HG02763 (cell line): ENCODE data around the gene CLN6.
"Not testable (repeated sequence)": the region's sequence is repeated elsewhere in the genome, so short reads cannot be mapped to it uniquely, and the experiment has no call there.

ENCODE experiments used
- ATAC-seq: cut with Tn5 transposase; IDR thresholded peaks from one replicate; pipeline ENCODE4 v1.9.1; 2021; ENCODE audit warnings: mild to moderate bottlenecking, moderate library complexity; ENCODE audit not compliant: unreplicated experiment

Gene CLN6

DNA sequence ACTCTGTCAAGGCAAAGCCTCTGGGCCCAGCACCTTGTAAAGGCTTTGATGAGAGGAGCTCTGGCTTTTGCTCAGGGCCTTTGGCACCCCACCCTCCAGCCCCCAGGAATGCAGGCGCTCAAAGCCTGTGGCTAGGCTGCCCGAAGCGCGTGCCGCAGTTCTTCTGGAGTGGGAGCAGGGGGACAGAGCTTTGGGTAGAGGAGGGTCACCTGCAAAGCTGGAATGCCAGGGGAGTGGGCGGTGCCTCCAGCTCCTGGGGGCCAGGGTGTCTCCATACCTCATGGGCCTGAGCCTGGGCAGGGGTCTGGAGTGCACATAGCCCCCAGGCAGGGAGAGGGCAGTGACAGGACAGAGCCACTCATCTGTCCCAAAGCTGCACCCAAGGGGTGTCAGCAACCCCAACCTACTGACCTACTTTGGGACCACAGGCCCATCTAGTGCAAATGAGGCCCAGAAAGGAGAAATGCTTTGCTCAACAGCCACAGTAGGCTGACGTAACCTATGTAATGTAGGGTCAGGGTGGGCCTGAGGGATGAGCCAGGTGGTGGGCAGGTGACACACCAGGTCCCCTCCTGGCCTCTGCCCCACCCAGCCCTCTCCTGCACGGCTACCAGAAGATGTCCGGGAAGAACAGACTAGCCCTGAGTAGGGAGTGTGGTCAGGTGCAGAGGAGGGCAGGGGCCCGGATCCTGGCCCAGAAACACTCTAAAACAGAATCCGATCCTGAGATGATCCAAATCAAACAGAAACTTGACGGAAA lies 22.2 kb downstream of the CLN6 start:
- ATAC-seq, result no peak

- no peak for ATAC-seq
Measured at GRCh38 chr15:68206711-68207151, 22.8 kb downstream of the CLN6 start.

GRCh38 chr15:68205954-68206539 lies 23.5 kb downstream of the CLN6 start:
- no peak for ATAC-seq

DNA sequence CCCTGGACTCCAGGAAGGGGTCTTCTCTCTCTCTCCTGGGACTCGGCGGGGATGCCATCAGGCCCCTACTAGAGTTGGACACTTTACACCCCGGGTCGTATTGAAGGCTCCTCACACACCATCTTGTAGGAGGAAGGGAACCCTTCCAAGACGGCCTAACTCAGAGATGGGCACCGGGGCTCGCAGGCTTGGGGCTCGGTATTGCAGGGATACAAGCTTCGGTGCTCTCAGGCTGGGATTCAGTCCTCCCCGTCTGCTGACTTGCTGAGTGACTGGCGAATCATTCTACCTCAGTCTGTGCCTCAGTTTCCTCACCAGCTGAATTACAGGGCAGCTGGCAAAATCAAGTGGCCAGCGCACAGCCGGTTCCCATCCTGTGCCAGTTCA lies 24.0 kb downstream of the CLN6 start:
- ATAC-seq, result no peak

GRCh38 chr15:68204776-68205557 lies 24.6 kb downstream of the CLN6 start, which contains the start of gene CALML4:
Gene CALML4, minus strand, starts transcription at chr15:68205332. Its CDS starts 85 bp downstream, at chr15:68205247.
- ATAC-seq, result no peak

- ATAC-seq, result no peak
Measured at GRCh38 chr15:68204361-68204760, 25.2 kb downstream of the CLN6 start.

- no peak for ATAC-seq
Measured at GRCh38 chr15:68203956-68204355, 25.6 kb downstream of the CLN6 start.

- no peak for ATAC-seq
Measured at GRCh38 chr15:68203486-68203885, 26.0 kb downstream of the CLN6 start.

DNA sequence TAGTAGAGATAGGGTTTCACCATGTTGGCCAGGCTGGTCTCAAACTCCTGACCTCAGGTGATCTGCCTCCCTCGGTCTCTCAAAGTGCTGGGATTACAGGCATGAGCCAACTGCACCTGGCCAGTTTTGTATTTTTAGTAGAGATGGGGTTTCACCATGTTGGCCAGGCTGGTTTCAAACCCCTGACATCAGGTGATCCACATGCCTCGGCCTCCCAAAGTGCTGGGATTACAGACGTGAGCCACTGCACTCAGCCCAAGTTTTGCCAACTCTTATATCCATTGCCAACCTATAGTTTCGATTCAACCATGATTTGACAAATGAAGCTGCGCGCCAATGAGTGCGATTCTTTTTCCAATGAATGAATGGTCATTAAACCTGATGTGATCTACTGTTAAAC lies 26.5 kb downstream of the CLN6 start:
- not testable (repeated sequence) for ATAC-seq

DNA sequence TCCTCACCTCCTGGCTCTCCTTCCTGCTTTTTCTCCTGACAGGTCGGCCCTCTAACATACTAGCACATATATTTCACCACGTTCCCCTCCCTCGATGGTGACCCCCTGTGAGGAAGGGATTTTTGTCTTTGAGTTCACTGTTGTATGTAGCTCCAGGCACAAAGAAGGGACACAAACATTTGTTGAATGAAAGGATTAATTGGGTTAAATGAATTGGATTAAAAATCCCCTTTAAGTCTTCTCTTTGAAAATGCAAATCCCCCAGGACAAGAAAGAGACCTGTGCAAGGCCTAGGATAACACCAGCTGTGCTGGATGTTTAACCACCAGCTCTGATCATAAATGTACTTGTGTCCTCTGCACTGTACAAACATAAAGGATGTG lies 27.7 kb downstream of the CLN6 start:
- ATAC-seq, result no peak

- no peak for ATAC-seq
Measured at GRCh38 chr15:68201153-68201878, 28.2 kb downstream of the CLN6 start.

- ATAC-seq, result no peak
Measured at GRCh38 chr15:68200016-68200861, 29.3 kb downstream of the CLN6 start.

- ATAC-seq, result no peak
Measured at GRCh38 chr15:68199340-68199739, 30.2 kb downstream of the CLN6 start.

DNA sequence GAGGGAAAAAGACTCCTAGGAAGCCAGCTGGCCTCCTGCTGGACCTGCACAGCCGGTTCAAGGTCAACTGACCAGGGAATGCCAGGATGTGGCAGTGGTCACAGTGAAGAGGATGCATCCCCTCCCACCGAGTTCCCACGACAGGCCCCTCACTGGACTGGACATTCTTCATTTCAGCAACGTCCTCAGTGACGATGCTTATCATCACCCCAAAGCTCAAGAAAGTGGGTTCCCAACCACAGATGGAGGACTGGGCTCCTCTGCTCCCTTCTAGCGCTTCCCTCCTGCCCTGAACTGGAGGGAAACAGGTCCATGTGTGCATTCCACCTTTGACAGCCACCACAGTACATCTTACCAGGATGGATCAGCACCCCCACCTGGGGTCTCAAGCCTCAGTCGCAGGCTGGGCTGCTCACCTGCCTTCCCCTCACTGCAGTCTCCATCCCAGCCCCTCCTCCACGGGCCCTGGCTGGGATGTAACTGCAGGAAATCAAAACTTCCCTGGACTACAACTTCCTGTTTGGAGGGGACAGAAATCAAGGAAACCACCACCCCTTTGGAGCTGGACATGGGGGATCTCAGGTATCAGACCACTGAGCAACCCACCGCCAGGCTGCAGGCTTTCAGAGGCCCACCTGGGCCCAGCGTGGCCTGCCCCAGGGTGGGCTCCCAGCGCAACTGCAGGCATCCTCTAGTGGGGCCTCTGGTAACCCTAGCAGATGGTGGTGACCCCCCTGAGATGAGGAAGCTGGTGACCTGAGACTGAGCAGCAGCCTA lies 31.7 kb downstream of the CLN6 start:
- ATAC-seq, result no peak

GRCh38 chr15:68197170-68197492 lies 32.4 kb downstream of the CLN6 start:
- no peak for ATAC-seq

GRCh38 chr15:68196445-68197169 lies 32.9 kb downstream of the CLN6 start:
- ATAC-seq, result no peak

- no peak for ATAC-seq
Measured at GRCh38 chr15:68195336-68196112, 34.0 kb downstream of the CLN6 start.

DNA sequence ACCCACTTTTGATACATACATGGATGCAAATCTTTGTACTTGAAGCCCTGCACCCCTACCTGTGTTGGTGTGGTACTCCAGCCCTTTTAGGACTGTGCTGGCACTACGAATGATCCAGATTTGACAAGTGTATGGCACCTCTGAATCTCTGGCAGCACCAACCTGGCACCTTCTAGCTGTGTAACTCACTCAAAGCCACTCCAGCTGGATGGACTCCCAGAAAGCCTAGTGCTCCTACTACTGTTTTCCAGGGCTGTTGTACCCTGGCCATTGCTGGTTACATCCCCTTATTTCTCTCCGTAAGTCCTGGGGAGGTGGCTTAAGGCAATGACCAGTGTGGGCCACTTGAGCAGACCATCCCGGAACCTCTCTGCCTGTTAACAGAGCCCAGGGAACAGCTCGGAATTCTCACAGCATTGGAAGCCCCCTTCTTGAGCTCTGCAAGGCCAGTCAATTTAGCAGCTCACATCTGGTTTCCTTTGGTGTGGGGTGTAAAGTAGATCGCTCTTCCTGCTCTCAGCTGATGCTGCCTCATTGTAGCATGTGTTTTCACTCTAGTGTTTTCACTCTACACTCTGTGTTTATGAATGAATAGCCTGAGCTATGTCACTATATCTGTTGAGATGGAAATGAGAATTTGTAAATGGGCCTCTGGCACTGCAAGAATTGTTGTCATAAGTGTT lies 36.6 kb downstream of the CLN6 start:
- ATAC-seq, result no peak
